Activated CD8-positive, alpha-beta T cell treated with anti-CD3 and anti-CD28 coated beads for 36 hours (primary cell): Measurements from ENCODE around the gene CELF2. TPM values are rescaled to one million over a fixed set of nuclear protein-coding genes. Genes with fewer than 3 reads are reported as not detected.

ENCODE experiments used
- ATAC-seq: fragments of 200-7000 bp; cut with Tn5 transposase; one replicate; pipeline ENCODE4 v1.10.0; 2021; ENCODE audit warnings: mild to moderate bottlenecking, moderate library complexity
- CTCF ChIA-PET: fragments of 350-600 bp; sonication (Branson Sonifier 250); formaldehyde crosslinking; loops from one replicate; lab custom pipeline; 2021; ENCODE audit warnings: antibody characterized with exemption; lab: Charles Lee
- POLR2A ChIA-PET: fragments of 350-600 bp; sonication (Branson Sonifier 250); formaldehyde crosslinking; loops from one replicate; lab custom pipeline; 2021; ENCODE audit warnings: antibody characterized with exemption; lab: Charles Lee
- DNase-seq: peaks from one replicate; pipeline ENCODE4 v3.0.0-alpha.2; 2020
- H3K27ac Mint-ChIP-seq: one replicate; pipeline ENCODE4 v1.8.0; 2021; ENCODE audit warnings: mild to moderate bottlenecking, mixed read lengths
- H3K27me3 Mint-ChIP-seq: one replicate; pipeline ENCODE4 v1.8.0; 2021; ENCODE audit warnings: mixed read lengths
- H3K36me3 Mint-ChIP-seq: one replicate; pipeline ENCODE4 v1.8.0; 2021; ENCODE audit warnings: low read depth, mixed read lengths
- H3K4me1 Mint-ChIP-seq: one replicate; pipeline ENCODE4 v1.8.0; 2021; ENCODE audit warnings: low read depth, mixed read lengths
- H3K4me3 Mint-ChIP-seq: one replicate; pipeline ENCODE4 v1.8.0; 2021; ENCODE audit warnings: mild to moderate bottlenecking, moderate library complexity, mixed read lengths
- H3K9me3 Mint-ChIP-seq: one replicate; pipeline ENCODE4 v1.8.0; 2021; ENCODE audit warnings: mixed read lengths
- CTCF ChIP-seq: fragments of 200-600 bp; IDR thresholded peaks from one replicate; pipeline ENCODE4 v1.8.0; 2022; ENCODE audit warnings: antibody characterized with exemption, mild to moderate bottlenecking
- intact Hi-C: fragments of 100-400 bp; cut with micrococcal nuclease; formaldehyde crosslinking; loops from one replicate; pipeline ENCODE4 v1.10.0; 2022
- total RNA-seq, 2 experiments: library from RNA; stranded (reverse); gene quantifications; one replicate each; pipeline ENCODE4 v1.2.3, GENCODE V29; 2021

CELF2 gene
- total RNA-seq, 2 experiments from 2014 or later, result 132 to 133 TPM

- intact Hi-C loops, result loop anchor here (2.0 to 5.0 kb wide), 2 partner anchors 13 to 52 kb away; no protein-coding TSS in a partner anchor
- Mint-ChIP-seq H3K9me3 (peaks cover 8% of the 10 kb centered on the region), H3K4me3 (no peak overlapping the region), H3K36me3 (peaks cover 4% of the 10 kb centered on the region), H3K27ac (peak overlapping the region; percentile 99), H3K27me3 (no peaks in the 10 kb centered on the region), H3K4me1 (peaks cover 37% of the 10 kb centered on the region)
- DNase-seq, result peak; percentile 49
- ATAC-seq, result no peak
- POLR2A ChIA-PET, result interaction anchor here (0.7 to 14.3 kb wide), 11 partner anchors 14 to 391 kb away, joined by 3 to 261 read pairs (median 4); no protein-coding TSS in a partner anchor
- no peak for TF ChIP-seq CTCF
- CTCF ChIA-PET, result interaction anchor here (0.9 to 6.9 kb wide), 17 partner anchors 10 to 106 kb away, joined by 3 to 100 read pairs (median 3); no protein-coding TSS in a partner anchor
Observed at GRCh38 chr10:11163780-11164550, 146.3 kb downstream of the CELF2 start.

GRCh38 chr10:11164551-11164802 lies 146.8 kb downstream of the CELF2 start:
- H3K36me3 Mint-ChIP-seq, result peaks cover 4% of the 10 kb centered on the region
- H3K4me1 Mint-ChIP-seq, result peaks cover 37% of the 10 kb centered on the region
- TF ChIP-seq CTCF, result no peak
- H3K9me3 Mint-ChIP-seq, result peaks cover 8% of the 10 kb centered on the region
- CTCF ChIA-PET, result interaction anchor here (0.9 to 6.9 kb wide), 17 partner anchors 10 to 158 kb away, joined by 3 to 100 read pairs (median 4); no protein-coding TSS in a partner anchor
- ATAC-seq (no peak), DNase-seq (no peak)
- H3K4me3 Mint-ChIP-seq, result no peak overlapping the region
- H3K27me3 Mint-ChIP-seq, result no peaks in the 10 kb centered on the region
- peak overlapping the region; percentile 99 for H3K27ac Mint-ChIP-seq
- intact Hi-C loops, result loop anchor here (5.0 kb wide), 1 partner anchor 52 kb away; no protein-coding TSS in a partner anchor
- POLR2A ChIA-PET, result interaction anchor here (0.9 to 14.3 kb wide), 12 partner anchors 13 to 390 kb away, joined by 3 to 261 read pairs (median 4); no protein-coding TSS in a partner anchor

- Mint-ChIP-seq H3K4me1 (peaks cover 33% of the 10 kb centered on the region), H3K27me3 (no peaks in the 10 kb centered on the region), H3K4me3 (no peak overlapping the region), H3K9me3 (peaks cover 8% of the 10 kb centered on the region), H3K27ac (peak overlapping the region; percentile 99), H3K36me3 (peaks cover 2% of the 10 kb centered on the region)
- peak; percentile 93 for DNase-seq
- CTCF ChIA-PET, result interaction anchor here (0.8 to 6.9 kb wide), 24 partner anchors 9 to 157 kb away, joined by 3 to 100 read pairs (median 4); no protein-coding TSS in a partner anchor
- peak; percentile 58 for ATAC-seq
- POLR2A ChIA-PET, result interaction anchor here (0.9 to 14.3 kb wide), 21 partner anchors 13 to 390 kb away, joined by 3 to 261 read pairs (median 4); no protein-coding TSS in a partner anchor
- intact Hi-C loops, result loop anchor here (5.0 kb wide), 1 partner anchor 53 kb away; no protein-coding TSS in a partner anchor
- TF ChIP-seq CTCF, result no peak
Observed at GRCh38 chr10:11164803-11165590, 147.3 kb downstream of the CELF2 start.

- no peak overlapping the region for H3K4me3 Mint-ChIP-seq
- CTCF ChIA-PET, result interaction anchor here (0.8 to 6.9 kb wide), 22 partner anchors 8 to 156 kb away, joined by 3 to 100 read pairs (median 4); no protein-coding TSS in a partner anchor
- H3K27me3 Mint-ChIP-seq, result no peaks in the 10 kb centered on the region
- peaks cover 26% of the 10 kb centered on the region for H3K4me1 Mint-ChIP-seq
- ATAC-seq (peak; percentile 72), DNase-seq (peak; percentile 86)
- H3K27ac Mint-ChIP-seq, result peak overlapping the region; percentile 99
- POLR2A ChIA-PET, result interaction anchor here (0.7 to 14.3 kb wide), 21 partner anchors 9 to 146 kb away, joined by 3 to 261 read pairs (median 5); no protein-coding TSS in a partner anchor
- peak; percentile 80 for TF ChIP-seq CTCF
- H3K36me3 Mint-ChIP-seq, result peaks cover 2% of the 10 kb centered on the region
- intact Hi-C loops, result no loop called here
- H3K9me3 Mint-ChIP-seq, result peaks cover 8% of the 10 kb centered on the region
Observed at GRCh38 chr10:11165591-11166543, 148.2 kb downstream of the CELF2 start.
